ENCODE measurements around the gene MAP3K7CL. TPM values are rescaled to one million over a fixed set of nuclear protein-coding genes. Genes with fewer than 3 reads are reported as not detected.
A peak's percentile ranks its signal among the peaks of the same experiment; 100 is the strongest.

MAP3K7CL gene
- polyA plus RNA-seq, 1 donor (not counting 4 experiments of a cell fraction or from before 2014, with no cell fraction given), result 17.3 TPM

DNA sequence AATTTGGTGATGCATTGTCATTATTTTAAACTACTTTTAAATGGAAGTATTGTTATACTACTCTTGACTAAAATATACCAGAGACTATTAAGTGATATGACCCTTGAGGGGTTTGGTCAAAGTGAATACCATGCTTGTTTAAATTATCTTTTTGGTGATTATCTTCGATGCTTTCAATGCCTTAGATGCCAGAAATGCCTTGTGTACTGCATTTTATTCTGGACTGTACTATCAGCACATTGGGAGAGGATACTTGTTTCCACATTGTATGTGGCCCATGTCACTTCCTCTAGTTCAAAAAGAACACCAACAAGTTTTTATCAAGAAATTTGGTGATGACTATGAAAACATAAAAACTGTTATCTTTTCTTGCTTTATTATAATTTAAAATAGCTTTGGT is 16.3 kb downstream of the MAP3K7CL start:
- Histone ChIP-seq H3K27me3 (ENCODE audit: control insufficient read depth, extremely low read depth, insufficient read depth, low read length) (no peaks in the 10 kb centered on the region), H4K20me1 (ENCODE audit: control insufficient read depth, extremely low read depth, insufficient read depth, low read length) (no peaks in the 10 kb centered on the region), H3K9me1 (ENCODE audit: control insufficient read depth, extremely low read depth, insufficient read depth, low read length) (no peaks in the 10 kb centered on the region), H3K4me1 (ENCODE audit: control insufficient read depth, extremely low read depth, insufficient read depth, low read length) (peaks cover 54% of the 10 kb centered on the region), H3K79me2 (ENCODE audit: control insufficient read depth, insufficient read depth, low read length) (no peaks in the 10 kb centered on the region), H3K9me3 (ENCODE audit: control insufficient read depth, low read depth, low read length) (no peaks in the 10 kb centered on the region), H3K4me2 (ENCODE audit: control insufficient read depth, extremely low read depth, insufficient read depth, low read depth, low read length) (peak overlapping the region; percentile 93), H3K9ac (ENCODE audit: control insufficient read depth, extremely low read depth, insufficient read depth, low read length) (peak overlapping the region; percentile 82), H3K4me3 (ENCODE audit: control insufficient read depth in 2 of 3, extremely low read depth in 1 of 3, insufficient read depth in 2 of 3, low read depth in 1 of 3, low read length in 3 of 3) (peak overlapping the region; percentile 9 to 58 (median 26)), H2AFZ (ENCODE audit: control insufficient read depth, low read length) (peak overlapping the region; percentile 20), H3K27ac (ENCODE audit: control insufficient read depth, insufficient read depth, low read length) (peak overlapping the region; percentile 100), H3K36me3 (ENCODE audit: control insufficient read depth in 2 of 2, extremely low read depth in 1 of 2, insufficient read depth in 2 of 2, low read length in 2 of 2) (no peaks in the 10 kb centered on the region)
- dilution Hi-C loops (cut with MboI; ENCODE audit: extremely low pct_ligation_motif_present, low sequenced_read_pairs), result no loop called here
- TF ChIP-seq EZH2 (IDR thresholded peaks at IDR 0.05; ENCODE audit: low read length), result no peak
- TF ChIP-seq, protein P1, sequence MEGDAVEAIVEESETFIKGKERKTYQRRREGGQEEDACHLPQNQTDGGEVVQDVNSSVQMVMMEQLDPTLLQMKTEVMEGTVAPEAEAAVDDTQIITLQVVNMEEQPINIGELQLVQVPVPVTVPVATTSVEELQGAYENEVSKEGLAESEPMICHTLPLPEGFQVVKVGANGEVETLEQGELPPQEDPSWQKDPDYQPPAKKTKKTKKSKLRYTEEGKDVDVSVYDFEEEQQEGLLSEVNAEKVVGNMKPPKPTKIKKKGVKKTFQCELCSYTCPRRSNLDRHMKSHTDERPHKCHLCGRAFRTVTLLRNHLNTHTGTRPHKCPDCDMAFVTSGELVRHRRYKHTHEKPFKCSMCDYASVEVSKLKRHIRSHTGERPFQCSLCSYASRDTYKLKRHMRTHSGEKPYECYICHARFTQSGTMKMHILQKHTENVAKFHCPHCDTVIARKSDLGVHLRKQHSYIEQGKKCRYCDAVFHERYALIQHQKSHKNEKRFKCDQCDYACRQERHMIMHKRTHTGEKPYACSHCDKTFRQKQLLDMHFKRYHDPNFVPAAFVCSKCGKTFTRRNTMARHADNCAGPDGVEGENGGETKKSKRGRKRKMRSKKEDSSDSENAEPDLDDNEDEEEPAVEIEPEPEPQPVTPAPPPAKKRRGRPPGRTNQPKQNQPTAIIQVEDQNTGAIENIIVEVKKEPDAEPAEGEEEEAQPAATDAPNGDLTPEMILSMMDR (optimal IDR thresholded peaks at IDR 0.05 in 1 of 3, IDR thresholded peaks at IDR 0.05 in 1 of 3, conservative IDR thresholded peaks at IDR 0.05 in 1 of 3; ENCODE audit: extremely low read depth in 1 of 3, insufficient read depth in 2 of 3, low read length in 3 of 3), result no peak
- DNase-seq (ENCODE audit: low read depth, low spot score) (no peak), FAIRE-seq (no peak)

DNA sequence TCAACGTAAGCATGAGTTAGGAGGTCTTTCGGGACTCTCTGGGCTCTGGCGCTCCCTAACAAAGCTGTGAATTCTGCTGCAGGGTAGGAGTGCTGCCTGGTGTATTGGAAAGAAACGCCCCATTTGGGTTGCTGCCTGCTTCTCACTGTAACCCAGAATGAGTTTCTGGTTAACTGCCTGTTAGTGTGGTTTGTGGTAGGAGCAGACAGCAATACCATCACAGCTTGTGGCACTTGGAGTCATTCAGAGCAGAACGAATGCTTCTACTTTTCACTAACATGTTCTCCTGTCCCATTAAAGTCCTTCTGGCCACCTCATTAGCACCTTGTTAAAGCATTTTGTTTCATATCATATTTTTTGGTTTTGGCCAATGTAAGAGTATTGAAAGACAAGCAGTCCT is 18.1 kb downstream of the MAP3K7CL start:
- FAIRE-seq (peak; percentile 98), DNase-seq (ENCODE audit: low read depth, low spot score) (no peak)
- Histone ChIP-seq H4K20me1 (ENCODE audit: control insufficient read depth, extremely low read depth, insufficient read depth, low read length) (no peaks in the 10 kb centered on the region), H3K9ac (ENCODE audit: control insufficient read depth, extremely low read depth, insufficient read depth, low read length) (peak overlapping the region; percentile 12), H3K4me1 (ENCODE audit: control insufficient read depth, extremely low read depth, insufficient read depth, low read length) (peaks cover 71% of the 10 kb centered on the region), H3K36me3 (ENCODE audit: control insufficient read depth in 2 of 2, extremely low read depth in 1 of 2, insufficient read depth in 2 of 2, low read length in 2 of 2) (no peaks in the 10 kb centered on the region), H2AFZ (ENCODE audit: control insufficient read depth, low read length) (peak overlapping the region; percentile 35), H3K27me3 (ENCODE audit: control insufficient read depth, extremely low read depth, insufficient read depth, low read length) (no peaks in the 10 kb centered on the region), H3K9me1 (ENCODE audit: control insufficient read depth, extremely low read depth, insufficient read depth, low read length) (no peaks in the 10 kb centered on the region), H3K4me2 (ENCODE audit: control insufficient read depth, extremely low read depth, insufficient read depth, low read depth, low read length) (peak overlapping the region; percentile 45), H3K27ac (ENCODE audit: control insufficient read depth, insufficient read depth, low read length) (peak overlapping the region; percentile 55), H3K4me3 (ENCODE audit: control insufficient read depth in 2 of 3, extremely low read depth in 1 of 3, insufficient read depth in 2 of 3, low read depth in 1 of 3, low read length in 3 of 3) (no peak overlapping the region), H3K79me2 (ENCODE audit: control insufficient read depth, insufficient read depth, low read length) (no peaks in the 10 kb centered on the region), H3K9me3 (ENCODE audit: control insufficient read depth, low read depth, low read length) (no peaks in the 10 kb centered on the region)
- dilution Hi-C loops (cut with MboI; ENCODE audit: extremely low pct_ligation_motif_present, low sequenced_read_pairs), result no loop called here
- TF ChIP-seq, protein P1 (optimal IDR thresholded peaks at IDR 0.05 in 1 of 3, IDR thresholded peaks at IDR 0.05 in 1 of 3, conservative IDR thresholded peaks at IDR 0.05 in 1 of 3; ENCODE audit: extremely low read depth in 1 of 3, insufficient read depth in 2 of 3, low read length in 3 of 3), result no peak
- no peak for TF ChIP-seq EZH2 (IDR thresholded peaks at IDR 0.05; ENCODE audit: low read length)

All from keratinocyte (primary cell).